Lower leg skin (tissue), 4 donors: Measurements from ENCODE around the gene MIF4GD. TPM values are rescaled to one million over a fixed set of nuclear protein-coding genes. Genes with fewer than 3 reads are reported as not detected.

ENCODE experiments used
- DNase-seq, 2 donors: peaks; one replicate each; pipeline ENCODE4 v3.0.0-alpha.2; 2019; ENCODE audit warnings: low spot score in 2 of 2
- H3K4me3 ChIP-seq: fragments of 200-600 bp; sonication (generic); 2 replicates; pipeline ENCODE4 v1.5.1; 2017; ENCODE audit warnings: mild to moderate bottlenecking, low read depth; ENCODE audit not compliant: poor library complexity, severe bottlenecking
- CTCF ChIP-seq, 3 donors: fragments of 450-650 bp; IDR thresholded peaks; one replicate each; pipeline ENCODE4 v1.5.1; 2016; ENCODE audit warnings: antibody characterized with exemption in 3 of 3, mild to moderate bottlenecking in 3 of 3, moderate library complexity in 2 of 3
- POLR2A ChIP-seq, 2 donors: fragments of 450-650 bp; IDR thresholded peaks; one replicate each; pipeline ENCODE4 v1.6.1; 2016 to 2017; ENCODE audit warnings: antibody characterized with exemption in 2 of 2, mild to moderate bottlenecking in 1 of 2, moderate library complexity in 1 of 2
- WGBS, 2 donors: methylation state at CpG; one replicate each; pipeline ENCODE4 v1.1.5; 2018; 5-methylcytosine and 5-hydroxymethylcytosine counted together
- intact Hi-C: fragments of 100-400 bp; cut with DNase I; formaldehyde crosslinking; loops from one replicate; pipeline ENCODE4 v1.15.0; 2023; ENCODE audit warnings: low total_unique reads
- total RNA-seq, 4 donors: library from RNA; depleted of rRNA; stranded (reverse); fragments of >200 nt; gene quantifications; one replicate each; pipeline ENCODE4 v1.1.0, GENCODE V29; 2016

The MIF4GD gene
- total RNA-seq, 4 donors from 2014 or later: 22.6 to 41.8 (median 32.6) TPM

GRCh38 chr17:75240394-75241142 lies 30.5 kb downstream of the MIF4GD start:
- DNase-seq: no peak
- H3K4me3 ChIP-seq: no peak overlapping the region
- WGBS, 2 donors: 65 to 69% methylated on average over 19 to 23 of the region's 23 CpGs
- intact Hi-C loops: no loop called here
- TF ChIP-seq POLR2A (IDR thresholded peaks at IDR 0.05): no peak
- no peak for TF ChIP-seq CTCF (IDR thresholded peaks at IDR 0.05)

- no peak for TF ChIP-seq CTCF (IDR thresholded peaks at IDR 0.05)
- TF ChIP-seq POLR2A (IDR thresholded peaks at IDR 0.05): no peak
- H3K4me3 ChIP-seq: no peak overlapping the region
- intact Hi-C loops: no loop called here
- 86% methylated on average over 21 to 23 of the region's 23 CpGs for WGBS, 2 donors
- DNase-seq: no peak
Observed at GRCh38 chr17:75239778-75240393, 31.1 kb downstream of the MIF4GD start.

GRCh38 chr17:75239214-75239613 lies 31.8 kb downstream of the MIF4GD start:
- intact Hi-C loops: no loop called here
- no peak for DNase-seq
- TF ChIP-seq POLR2A (IDR thresholded peaks at IDR 0.05): no peak
- no peak for TF ChIP-seq CTCF (IDR thresholded peaks at IDR 0.05)
- no peak overlapping the region for H3K4me3 ChIP-seq
- WGBS, 2 donors: 84 to 85% methylated on average over 11 to 12 of the region's 12 CpGs

- TF ChIP-seq POLR2A (IDR thresholded peaks at IDR 0.05) (no peak), CTCF (IDR thresholded peaks at IDR 0.05) (peak in 1 of 3 donors; percentile 51)
- WGBS, 2 donors: 46 to 51% methylated on average over 13 of the region's 13 CpGs
- no peak overlapping the region for H3K4me3 ChIP-seq
- DNase-seq: no peak
- intact Hi-C loops: no loop called here
Observed at GRCh38 chr17:75238684-75239191, 32.3 kb downstream of the MIF4GD start.

- no peak for TF ChIP-seq POLR2A (IDR thresholded peaks at IDR 0.05)
- TF ChIP-seq CTCF (IDR thresholded peaks at IDR 0.05): no peak
- intact Hi-C loops: no loop called here
- WGBS, 2 donors: 80 to 83% methylated on average over 10 to 11 of the region's 11 CpGs
- no peak for DNase-seq
- no peak overlapping the region for H3K4me3 ChIP-seq
Observed at GRCh38 chr17:75238020-75238580, 32.9 kb downstream of the MIF4GD start.
